Activated CD8-positive, alpha-beta memory T cell treated with anti-CD3 and anti-CD28 coated beads for 24 hours (primary cell): ENCODE data around the gene BAMBI.
A peak's percentile ranks its signal among the peaks of the same experiment; 100 is the strongest.

Experiments
- DNase-seq: peaks from one replicate; pipeline ENCODE4 v3.0.0-alpha.2; 2020

The BAMBI gene

DNA sequence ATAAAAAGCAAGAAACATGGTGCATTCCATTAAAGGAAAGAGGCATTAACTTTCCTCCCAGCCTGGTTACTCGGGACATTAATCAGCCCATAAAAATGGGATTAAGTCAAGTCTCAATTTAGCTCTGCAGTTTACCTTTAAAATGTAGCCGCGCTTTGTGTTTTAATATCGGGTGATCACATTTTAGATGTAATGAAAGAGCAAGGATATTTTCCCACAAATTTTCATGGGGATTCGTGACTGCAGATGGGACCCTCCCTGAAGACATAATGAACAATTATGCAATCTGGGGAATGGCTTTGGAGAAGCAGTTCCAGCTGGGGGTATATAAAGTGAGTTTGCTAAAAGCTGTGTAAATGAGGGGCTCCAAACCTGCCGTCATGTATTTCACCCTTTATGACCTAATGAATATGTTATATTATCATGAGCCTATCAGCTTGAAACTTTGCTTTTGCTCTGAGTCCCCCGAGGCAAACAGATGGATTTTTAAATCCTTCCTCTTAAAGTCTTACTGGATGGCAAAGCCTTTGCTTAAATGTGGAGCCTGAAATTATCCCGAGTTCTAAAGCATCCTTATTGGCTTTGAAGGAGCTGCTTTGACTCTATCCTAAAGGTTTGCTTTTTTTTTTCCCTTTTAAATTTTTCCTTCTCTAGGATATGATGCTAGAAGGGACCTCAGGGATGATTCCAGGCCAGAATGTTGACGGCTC, 31.8 kb downstream of the BAMBI start:
- DNase-seq, result no peak

DNA sequence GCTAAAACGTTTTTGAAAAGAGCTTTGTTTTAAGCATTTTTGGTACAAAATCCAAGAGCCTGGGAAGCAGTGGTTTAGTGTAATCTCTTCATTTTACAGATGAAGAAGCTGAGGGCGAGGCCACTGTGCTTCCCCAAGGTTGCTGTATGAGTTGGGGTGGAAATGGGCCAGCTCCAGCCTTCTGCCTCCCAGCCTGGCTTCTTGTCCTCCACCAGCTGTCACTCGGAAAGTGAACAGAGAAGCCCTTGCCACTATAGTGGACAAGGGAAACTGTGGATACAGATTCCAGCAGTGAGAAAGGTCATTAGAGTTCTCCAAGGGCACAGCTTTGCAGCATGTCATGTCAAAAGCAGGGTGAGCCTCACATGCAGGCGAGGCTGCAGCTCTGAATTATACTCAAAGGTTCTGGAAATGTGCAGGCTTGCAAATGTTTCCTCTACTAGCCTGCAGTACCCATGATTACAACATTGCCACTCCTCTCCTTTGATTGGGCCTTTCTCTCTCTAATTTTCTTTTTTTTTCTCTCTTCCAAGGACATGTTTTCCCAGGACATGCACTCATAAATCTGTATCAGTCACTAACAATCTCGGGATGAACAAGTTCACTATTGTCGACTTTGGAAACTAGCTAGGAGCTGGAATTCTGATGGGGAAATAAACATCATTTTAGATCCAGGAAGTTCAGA, 33.0 kb downstream of the BAMBI start:
- no peak for DNase-seq

DNA sequence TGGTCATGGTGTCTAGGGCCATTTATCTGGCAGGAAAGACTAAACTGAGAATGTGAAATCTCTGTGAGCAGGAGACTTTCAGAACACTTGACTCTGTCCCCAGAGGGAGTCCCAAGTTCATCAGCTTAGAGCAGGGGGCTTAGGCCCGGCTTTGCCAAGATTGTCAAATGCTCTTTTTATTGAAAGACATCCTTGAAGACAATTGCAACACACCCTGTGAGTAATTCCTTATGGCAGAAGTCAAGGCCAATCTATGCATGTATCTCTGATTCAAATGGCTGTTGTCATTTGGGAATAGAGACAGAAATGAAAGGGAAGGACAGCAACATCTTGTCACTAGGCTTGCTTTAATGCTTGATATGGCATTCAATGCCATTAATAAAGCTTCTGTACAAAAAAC, 33.7 kb downstream of the BAMBI start:
- no peak for DNase-seq

DNA sequence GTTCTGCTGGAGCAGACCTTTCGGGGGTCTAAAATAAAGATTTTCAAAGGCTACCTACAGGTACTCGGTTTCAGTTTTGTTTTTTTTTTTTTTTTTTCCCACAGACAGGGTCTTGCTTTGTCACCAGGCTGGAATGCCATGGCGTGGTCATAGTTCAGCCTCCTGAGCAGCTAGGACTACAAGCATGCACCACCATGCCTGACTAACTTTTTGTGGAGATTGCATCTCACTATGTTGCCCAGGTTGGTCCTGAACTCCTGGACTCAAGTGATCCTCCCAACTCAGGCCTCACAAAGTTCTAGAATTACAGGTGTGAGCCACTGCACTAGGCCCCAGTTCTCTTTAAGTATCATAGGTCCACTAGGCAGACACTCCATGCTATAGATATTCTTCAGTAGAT, 34.5 kb downstream of the BAMBI start:
- no peak for DNase-seq

DNA sequence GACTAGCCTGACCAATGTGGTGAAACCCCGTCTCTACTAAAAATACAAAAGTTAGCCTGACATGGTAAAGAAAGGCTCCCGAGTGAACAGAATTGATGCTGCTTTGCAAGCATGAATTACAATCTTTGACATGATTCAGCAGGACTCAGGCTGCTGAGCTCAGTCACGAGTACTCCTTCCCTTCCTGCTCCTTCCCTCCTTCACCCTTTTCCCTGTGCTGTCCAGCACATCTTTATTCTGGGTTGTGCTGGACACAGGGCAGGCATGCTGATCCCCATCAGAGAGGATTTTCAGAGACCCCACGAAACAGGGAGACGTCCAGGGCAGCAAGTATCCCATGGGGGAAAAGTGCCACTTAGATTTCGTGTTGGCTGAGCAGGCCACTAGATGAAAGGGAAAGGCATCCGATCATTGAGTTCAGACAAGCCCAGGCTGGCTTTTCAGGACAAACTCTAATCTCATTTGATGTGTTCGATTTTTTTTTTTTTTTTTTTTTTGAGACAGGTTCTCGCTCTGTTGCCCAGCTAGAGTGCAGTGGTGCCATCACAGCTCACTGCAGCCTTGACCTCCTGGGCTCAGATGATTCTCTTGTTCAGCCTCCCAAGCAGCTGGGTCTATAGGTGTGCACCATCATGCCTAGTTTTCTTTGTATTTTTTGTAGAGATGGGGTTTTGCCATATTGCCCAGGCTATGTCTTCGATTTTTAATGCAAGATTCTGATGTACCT, 36.5 kb downstream of the BAMBI start:
- DNase-seq, result no peak

DNA sequence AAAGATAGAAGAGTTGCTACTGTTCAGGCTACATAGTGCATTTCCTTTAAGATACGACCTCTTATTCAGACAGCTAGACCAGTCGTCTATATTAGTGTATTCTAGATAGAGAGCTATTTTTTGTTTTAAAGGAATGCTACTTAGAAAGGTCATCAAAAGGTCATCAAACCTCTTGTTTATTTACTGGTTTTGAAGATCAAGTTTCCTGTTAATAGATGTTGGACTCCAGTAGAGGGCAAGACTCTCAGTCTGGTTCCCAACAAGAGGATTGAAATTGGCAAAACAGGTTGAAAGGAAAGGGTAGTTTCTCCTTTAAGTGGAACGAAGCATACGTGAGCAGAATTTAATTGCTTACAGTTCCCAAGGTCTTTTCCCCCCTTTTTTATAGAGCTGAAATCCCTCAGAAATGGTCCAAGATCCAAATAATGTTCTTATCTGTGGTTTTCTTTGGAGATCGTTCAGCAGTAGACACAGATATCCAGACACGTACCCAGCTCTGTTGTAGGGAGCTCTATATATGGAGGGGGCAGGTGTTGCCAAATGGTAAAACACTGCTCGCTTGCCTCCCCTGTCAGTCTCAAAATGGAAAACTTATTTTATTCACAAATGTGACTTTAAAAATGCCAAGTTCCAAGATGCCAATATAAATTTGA, 37.2 kb downstream of the BAMBI start:
- DNase-seq, result no peak

DNA sequence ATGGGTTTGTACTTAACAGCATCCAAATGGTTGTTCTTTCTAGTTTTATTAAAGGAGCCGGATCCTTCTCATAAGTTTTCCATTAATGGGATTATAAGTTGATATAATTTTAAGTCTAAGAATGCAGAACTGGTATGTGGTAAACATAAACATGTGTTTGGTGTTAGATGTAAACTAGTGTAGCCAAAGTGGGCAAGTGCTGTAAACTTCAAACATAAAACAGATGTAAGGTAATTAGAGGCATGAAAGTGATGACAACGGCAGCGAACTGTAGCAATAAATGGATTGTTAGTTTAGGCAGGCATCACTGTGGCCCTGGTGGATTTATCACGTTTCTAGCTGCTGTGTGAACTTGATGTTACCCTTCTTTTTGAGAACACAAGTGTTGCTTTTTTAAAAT, 37.9 kb downstream of the BAMBI start:
- DNase-seq, result no peak

DNA sequence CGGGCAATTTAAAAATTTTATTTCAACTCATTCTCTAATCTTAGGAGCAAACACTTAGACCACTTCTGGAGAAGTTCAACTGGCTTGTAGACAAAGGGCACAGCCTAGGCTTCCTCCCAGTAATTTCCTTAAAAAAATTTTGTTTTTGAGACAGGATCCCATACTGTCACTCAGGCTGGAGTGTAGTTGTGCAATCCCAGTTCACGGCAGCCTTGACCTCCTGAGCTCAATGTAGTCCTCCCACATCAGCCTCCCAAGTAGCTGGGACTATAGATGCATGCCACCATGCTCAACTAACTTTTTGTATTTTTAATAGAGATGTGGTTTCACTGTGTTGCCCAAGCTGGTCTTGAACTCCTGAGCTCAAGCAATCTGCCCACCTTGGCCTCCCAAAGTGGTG, 38.4 kb downstream of the BAMBI start:
- DNase-seq, result no peak

DNA sequence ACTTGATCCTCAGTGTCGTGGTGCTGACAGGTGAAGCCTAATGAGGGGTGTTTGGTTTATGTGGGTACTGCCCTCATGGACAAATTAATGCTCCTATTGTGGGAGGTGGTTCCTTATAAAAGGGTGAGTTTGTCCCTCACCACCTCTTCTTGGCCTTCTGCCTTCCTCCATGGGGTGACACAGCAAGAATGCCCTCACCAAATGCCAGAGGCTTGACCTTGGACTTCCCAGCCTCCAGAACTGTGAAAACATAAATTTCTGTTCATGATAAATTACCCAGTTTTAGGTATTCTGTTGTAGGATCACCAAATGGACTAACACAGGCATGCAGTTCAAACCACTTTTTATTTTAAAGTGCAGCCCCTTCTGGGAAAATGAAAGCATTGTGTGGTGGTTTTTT, 39.4 kb downstream of the BAMBI start:
- no peak for DNase-seq

DNA sequence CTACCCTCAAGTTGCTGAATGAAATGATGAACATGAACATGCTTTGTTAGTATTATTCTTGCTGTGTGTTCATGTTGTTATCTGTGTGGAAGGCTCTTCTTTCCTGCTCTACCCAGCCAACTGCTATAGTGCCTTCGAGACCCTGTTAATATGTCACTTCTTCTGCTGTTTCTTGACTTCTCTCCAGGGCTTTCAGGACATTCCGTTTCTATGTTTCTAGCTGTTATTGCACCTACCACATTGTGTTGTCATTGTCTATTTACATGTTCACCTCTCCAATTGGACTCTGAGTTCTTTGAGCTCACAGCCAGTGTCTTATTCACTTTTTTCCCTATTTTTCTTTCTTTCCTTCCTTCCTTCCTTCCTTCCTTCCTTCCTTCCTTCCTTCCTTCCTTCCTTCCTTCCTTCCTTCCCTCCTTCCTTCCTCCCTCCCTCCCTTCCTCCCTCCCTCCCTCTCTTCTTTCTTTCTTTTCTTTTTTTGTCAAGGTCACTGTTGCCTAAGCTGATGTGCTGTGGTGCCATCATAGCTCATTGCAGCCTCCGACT, 40.4 kb downstream of the BAMBI start:
- no peak for DNase-seq

DNA sequence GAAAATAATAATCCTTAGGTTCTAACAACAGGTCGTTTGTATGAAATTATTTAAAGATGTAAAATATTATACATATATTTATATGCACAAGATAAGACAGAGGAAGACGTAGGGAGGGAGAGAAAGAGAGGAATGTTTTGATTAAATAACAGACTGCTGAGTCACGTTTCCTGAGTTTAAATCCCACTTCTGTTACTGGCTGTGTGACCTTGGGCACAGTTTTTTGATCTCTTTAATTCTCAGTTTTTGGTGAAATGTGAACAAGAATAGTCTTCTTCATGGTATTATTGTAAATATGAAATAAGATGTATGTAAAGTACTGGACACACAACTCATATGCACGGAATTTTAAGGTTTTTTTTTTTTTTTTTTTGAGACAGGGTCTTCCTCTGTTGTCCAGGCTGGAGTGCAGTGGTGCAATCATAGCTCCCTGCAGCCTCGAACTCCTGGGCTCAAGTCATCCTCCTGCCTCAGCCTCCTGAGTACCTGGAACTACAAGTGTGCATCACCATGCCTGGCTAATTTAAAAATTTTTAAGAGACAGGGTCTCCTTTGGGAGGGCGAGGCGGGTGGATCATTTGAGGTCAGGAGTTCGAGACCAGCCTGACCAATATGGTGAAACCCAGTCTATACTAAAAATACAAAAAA, 42.6 kb downstream of the BAMBI start:
- no peak for DNase-seq

DNA sequence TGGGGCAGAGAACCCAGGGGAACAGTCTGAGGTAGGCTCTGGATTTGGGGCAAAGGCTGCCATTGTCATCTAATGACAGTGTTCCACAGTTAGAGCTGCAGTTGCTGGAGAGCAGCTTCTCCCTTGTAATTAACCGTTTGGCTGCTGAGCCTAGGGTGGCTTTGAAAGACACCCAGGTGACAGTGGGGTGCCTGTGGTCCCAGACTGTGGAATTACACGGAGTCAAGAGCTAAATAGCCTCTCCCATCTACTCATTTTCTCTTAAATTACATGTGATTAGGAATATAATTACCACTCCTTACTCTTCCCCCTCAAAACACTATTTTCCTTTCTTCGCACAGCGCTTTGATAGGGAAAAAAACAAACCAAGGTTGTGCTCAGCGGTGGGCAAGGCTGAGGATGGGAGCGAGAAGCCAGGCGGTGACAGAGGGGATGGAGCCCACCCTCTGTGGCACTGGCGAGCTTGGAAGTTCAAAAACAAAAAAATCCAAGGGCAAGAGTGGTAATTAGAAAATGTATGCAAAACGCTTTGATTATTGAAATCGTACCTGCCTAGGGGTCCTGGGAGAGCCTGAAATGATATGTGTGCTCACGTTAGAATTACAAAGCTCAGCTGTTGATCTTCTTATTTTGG, 44.1 kb downstream of the BAMBI start:
- no peak for DNase-seq

DNA sequence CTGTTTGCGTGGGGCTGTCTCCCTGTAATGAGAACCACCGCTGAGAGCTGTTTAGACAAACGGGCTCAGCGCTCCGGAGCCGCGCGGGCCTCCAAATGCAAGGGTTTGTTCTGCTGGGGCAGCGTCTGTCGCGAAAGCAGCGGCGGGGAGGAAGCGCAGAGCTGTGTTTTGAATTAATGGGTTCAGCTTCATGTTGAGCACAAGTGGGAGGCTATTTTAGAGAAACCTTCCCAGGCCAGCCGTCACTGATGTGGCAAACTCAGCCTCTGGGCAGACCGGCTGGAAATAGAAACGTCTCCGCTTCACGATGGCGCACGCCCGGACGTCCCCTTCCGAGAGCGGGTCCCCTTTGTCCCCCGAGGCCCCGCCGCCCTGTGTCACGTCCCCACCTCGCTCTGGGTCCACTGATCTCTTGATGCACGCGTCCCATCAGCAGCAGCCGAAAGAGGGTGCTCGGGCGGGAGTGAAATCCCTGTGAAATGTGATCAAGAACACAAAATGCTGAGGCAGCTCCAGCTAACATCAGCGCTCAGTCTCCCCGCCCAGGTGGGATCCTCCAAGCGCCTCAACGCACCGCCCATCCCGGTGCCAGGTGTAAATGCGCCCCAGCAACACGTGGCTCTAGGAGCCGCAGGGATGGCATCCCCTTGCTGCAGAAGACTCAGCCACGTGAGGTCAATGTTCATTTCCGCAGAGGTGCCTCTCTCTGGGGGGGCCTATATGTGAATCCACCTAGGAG, 44.9 kb downstream of the BAMBI start:
- peak; percentile 56 for DNase-seq

DNA sequence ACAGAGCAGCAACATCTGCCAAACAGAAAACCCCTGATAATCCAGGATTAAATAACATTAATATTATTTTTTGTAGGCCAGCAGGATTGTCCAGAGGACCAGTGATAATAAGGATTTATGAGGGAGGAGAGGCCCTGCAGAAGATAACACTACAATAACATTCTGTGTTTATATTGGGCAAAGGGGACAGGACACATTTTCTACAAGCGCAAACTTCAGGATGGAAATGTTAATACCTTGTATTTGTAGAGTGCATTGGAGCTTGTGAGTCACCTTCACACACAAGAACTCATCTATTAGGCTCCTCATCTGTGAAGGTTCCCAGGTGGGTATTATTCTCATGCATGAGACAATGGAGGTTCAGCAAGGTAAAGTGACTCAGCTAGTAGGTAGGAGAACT, 51.0 kb downstream of the BAMBI start:
- no peak for DNase-seq

DNA sequence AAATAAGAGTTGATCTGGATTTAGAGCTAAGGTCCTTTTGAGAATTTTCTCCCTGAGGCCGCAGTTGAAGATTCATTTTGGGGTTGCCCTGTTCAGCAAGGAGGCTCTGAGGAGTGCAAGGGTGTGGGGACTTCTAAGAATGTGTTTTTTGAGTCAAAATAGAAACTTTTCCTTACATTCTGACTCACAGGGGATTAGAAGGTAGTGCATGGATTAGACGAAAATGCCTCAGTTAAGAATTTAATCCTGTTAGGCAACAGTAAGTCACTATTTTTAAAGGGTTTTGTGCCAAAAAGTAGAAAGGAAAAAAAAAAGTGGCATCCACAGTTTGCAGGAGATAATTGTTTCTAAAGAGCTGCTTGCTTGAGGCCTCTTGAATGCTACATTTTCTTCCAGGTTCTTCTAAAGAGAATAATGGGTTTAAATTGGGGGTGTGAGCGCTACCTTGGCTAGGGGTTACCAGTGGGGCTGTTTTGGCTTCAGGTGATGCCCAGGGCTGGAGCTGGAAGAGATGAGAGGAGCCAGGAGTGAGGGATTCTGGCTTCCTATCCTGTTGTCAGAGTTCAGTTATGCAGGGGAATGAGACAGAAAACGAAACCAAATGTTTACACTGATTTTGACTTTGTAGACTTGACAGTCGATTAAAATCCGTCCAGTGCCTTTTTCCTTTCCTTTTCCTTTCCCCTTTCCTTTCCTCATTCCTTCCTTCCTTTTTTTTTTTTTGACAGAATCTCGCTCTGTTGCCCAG, 52.9 kb downstream of the BAMBI start:
- DNase-seq, result no peak

DNA sequence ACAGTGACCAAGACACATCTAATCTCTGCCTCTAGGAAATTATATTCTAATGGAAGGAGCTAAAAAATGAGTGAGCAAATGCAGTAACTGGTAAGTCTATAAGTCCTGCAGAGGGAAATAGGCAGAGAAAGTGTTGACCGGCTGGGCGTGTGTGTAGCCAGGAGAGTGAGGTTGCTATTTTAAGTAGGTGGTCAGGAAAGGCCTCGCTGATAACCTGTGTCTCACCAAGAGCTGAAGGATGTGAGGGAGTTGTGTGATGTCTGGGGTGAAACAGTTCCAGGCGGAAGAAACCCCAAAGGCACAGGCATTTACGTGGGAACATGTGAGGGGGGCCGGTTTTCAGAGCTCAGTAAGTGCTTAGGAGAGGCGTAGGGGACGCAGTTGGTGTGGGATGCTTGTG, 54.8 kb downstream of the BAMBI start:
- DNase-seq, result no peak
